Stimulated activated CD4-positive, alpha-beta T cell treated with anti-CD3 and anti-CD28 coated beads, Interleukin-4, amount 100 ng/mL, for 48 hours (primary cell): ENCODE measurements around the gene SSX3.
"Not testable (repeated sequence)": the region's sequence is repeated elsewhere in the genome, so short reads cannot be mapped to it uniquely, and the experiment has no call there.

Source experiments
- DNase-seq, 2 donors: peaks; one replicate each; pipeline ENCODE4 v3.0.0-alpha.2; 2020; ENCODE audit warnings: low read depth in 2 of 2

SSX3 gene

GRCh38 chrX:48356315-48357094 lies at the start of gene SSX3:
Gene SSX3, minus strand, starts transcription at chrX:48356703. Its CDS starts 1,454 bp downstream, at chrX:48355249.
- DNase-seq: not testable (repeated sequence)

GRCh38 chrX:48397825-48398224 lies 41.3 kb upstream of the SSX3 start:
- DNase-seq: not testable (repeated sequence)

GRCh38 chrX:48396931-48397330 lies 40.4 kb upstream of the SSX3 start:
- DNase-seq: not testable (repeated sequence)

- not testable (repeated sequence) for DNase-seq
These were observed 26.7 kb upstream of the SSX3 start, which contains the start of gene SSX4 for GRCh38 chrX:48383239-48383638. Gene SSX4, plus strand, starts transcription at chrX:48383539. Its CDS starts 515 bp downstream, at chrX:48384054.

- not testable (repeated sequence) for DNase-seq
These were observed 13.9 kb upstream of the SSX3 start for GRCh38 chrX:48370408-48370807.

- DNase-seq: not testable (repeated sequence)
These were observed 11.4 kb upstream of the SSX3 start for GRCh38 chrX:48367717-48368408.

- DNase-seq: not testable (repeated sequence)
These were observed 2.8 kb upstream of the SSX3 start for GRCh38 chrX:48359281-48359680.

GRCh38 chrX:48357681-48358080 lies 1.2 kb upstream of the SSX3 start:
- DNase-seq: no peak

- DNase-seq: not testable (repeated sequence)
These were observed 10.4 kb downstream of the SSX3 start for GRCh38 chrX:48346059-48346458.

- not testable (repeated sequence) for DNase-seq
These were observed 42.5 kb downstream of the SSX3 start for GRCh38 chrX:48313996-48314395.

GRCh38 chrX:48306175-48306574 lies 50.3 kb downstream of the SSX3 start:
- DNase-seq: no peak
